GM12878 (cell line): ENCODE data around the gene HNRNPR. TPM values are rescaled to one million over a fixed set of nuclear protein-coding genes. Genes with fewer than 3 reads are reported as not detected.

Source experiments
- ATAC-seq: fragments of 200-7000 bp; cut with Tn5 transposase; 3 replicates; pipeline ENCODE4 v1.9.1; 2020; ENCODE audit warnings: mild to moderate bottlenecking, moderate library complexity
- BruUV-seq: library from RNA; stranded (reverse); fragments of 400-500 nt; replicated peaks from 2 replicates; lab custom pipeline; 2021; lab: Mats Ljungman, UMichigan
- CTCF ChIA-PET: fragments of 300-600 bp; sonication (Branson Sonifier 250); formaldehyde crosslinking; extraction: SDS; loops from one replicate; lab custom pipeline; 2021; ENCODE audit warnings: inconsistent platforms; lab: Yijun Ruan, JAX
- POLR2A ChIA-PET: fragments of 350-600 bp; formaldehyde crosslinking; extraction: SDS; loops from one replicate; lab custom pipeline; 2021; ENCODE audit warnings: inconsistent platforms; lab: Charles Lee
- RAD21 ChIA-PET: fragments of 300-600 bp; sonication (Branson Sonifier 250); formaldehyde crosslinking; loops from one replicate; lab custom pipeline; 2023; ENCODE audit warnings: antibody characterized with exemption; ENCODE audit not compliant: unreplicated experiment; lab: Charles Lee
- SMC1A ChIA-PET: fragments of 300-600 bp; sonication (Branson Sonifier 250); formaldehyde crosslinking; loops from one replicate; lab custom pipeline; 2023; ENCODE audit not compliant: unreplicated experiment, uncharacterized antibody; lab: Charles Lee
- DNase-seq: peaks from one replicate; pipeline ENCODE4 v3.0.0-alpha.2; 2011; ENCODE audit warnings: low read depth, low spot score
- FAIRE-seq: peaks from 3 replicates; lab custom pipeline; 2011; peaks lifted over from hg19 to GRCh38; lab: Jason Lieb, UNC
- H2AFZ ChIP-seq: 2 replicates; pipeline ENCODE4 v1.6.0; 2011; ENCODE audit warnings: low read depth, low read length, control low read depth; ENCODE audit not compliant: control insufficient read depth
- H3K27ac ChIP-seq: 2 replicates; pipeline ENCODE4 v1.5.1; 2011; ENCODE audit warnings: control low read depth; ENCODE audit not compliant: control insufficient read depth, insufficient read depth
- H3K27me3 ChIP-seq, 2 experiments: replicated peaks in 1 of 2; 2 replicates each; pipeline versions ENCODE4 v1.6.0 to v1.6.1; 2011; ENCODE audit warnings: low read length in 1 of 2; ENCODE audit not compliant: control insufficient read depth in 2 of 2, insufficient read depth in 2 of 2
- H3K36me3 ChIP-seq, 2 experiments: 2 replicates each; pipeline ENCODE4 v1.5.1; 2011; ENCODE audit warnings: low read length in 1 of 2; ENCODE audit not compliant: control insufficient read depth in 2 of 2, insufficient read depth in 2 of 2
- H3K4me1 ChIP-seq: 2 replicates; pipeline ENCODE4 v1.6.1; 2011; ENCODE audit warnings: mild to moderate bottlenecking, low read length, moderate library complexity, mixed read lengths; ENCODE audit not compliant: control insufficient read depth, insufficient read depth
- H3K4me2 ChIP-seq: 2 replicates; pipeline ENCODE4 v1.6.0; 2011; ENCODE audit warnings: control low read depth; ENCODE audit not compliant: control insufficient read depth, insufficient read depth
- H3K4me3 ChIP-seq: fragments of 200-600 bp; sonication (generic); 2 replicates; pipeline ENCODE4 v1.5.1; 2016
- H3K79me2 ChIP-seq: 2 replicates; pipeline ENCODE4 v1.6.0; 2011; ENCODE audit warnings: low read length; ENCODE audit not compliant: control insufficient read depth, insufficient read depth
- H3K9ac ChIP-seq: 2 replicates; pipeline ENCODE4 v1.8.0; 2011; ENCODE audit warnings: low read length, control low read depth, mixed read lengths; ENCODE audit not compliant: control insufficient read depth, insufficient read depth
- H3K9me3 ChIP-seq: replicated peaks from 3 replicates; pipeline ENCODE4 v1.5.1; 2011; ENCODE audit warnings: mild to moderate bottlenecking, low read length; ENCODE audit not compliant: control insufficient read depth, insufficient read depth
- H4K20me1 ChIP-seq: 2 replicates; pipeline ENCODE4 v1.6.0; 2011; ENCODE audit not compliant: control insufficient read depth, insufficient read depth
- SPI1 ChIP-seq: IDR thresholded peaks from 2 replicates; pipeline ENCODE4 v1.6.1; 2011; ENCODE audit warnings: low read depth, mild to moderate bottlenecking, low read length, moderate library complexity, borderline replicate concordance; ENCODE audit not compliant: insufficient read depth
- WGBS: methylation state at CpG from one replicate; pipeline ENCODE4 v1.1.6; 2016; ENCODE audit warnings: low lambda C conversion rate; ENCODE audit not compliant: insufficient replicate concordance, insufficient coverage; ENCODE audit errors: missing lambda C conversion rate; 5-methylcytosine and 5-hydroxymethylcytosine counted together
- in situ Hi-C: fragments of 300-500 bp; cut with MboI; formaldehyde crosslinking; loops from 9 replicates; pipeline ENCODE4 v1.14.3; 2018; ENCODE audit warnings: mixed read lengths
- intact Hi-C: fragments of 100-400 bp; cut with micrococcal nuclease; formaldehyde crosslinking; loops from one replicate; pipeline ENCODE4 v1.14.2; 2022; ENCODE audit not compliant: unreplicated experiment
- polyA plus RNA-seq, 11 experiments: library from polyadenylated mRNA; depleted of rRNA in 4 of 11; unstranded in 6 of 11; stranded (reverse) in 5 of 11; fragments of >200 nt; fragmentation: Nextera tagmentation in 4 of 11; fragmentation: Illumina TruSeq in 1 of 11; extraction: Ambion mirVana in 4 of 11; extraction: Trizol in 1 of 11; gene quantifications; 1 replicate in 1 of 11; 2 replicates in 10 of 11; pipeline versions ENCODE4 v1.2.1 to v1.2.3, GENCODE V29; 2011 to 2016; ENCODE audit warnings: inconsistent platforms in 2 of 11, missing spikeins in 2 of 11, low read depth in 1 of 11
- total RNA-seq, 4 experiments: library from RNA; depleted of rRNA in 3 of 4; stranded (reverse); fragments of >200 nt in 3 of 4; fragmentation: Illumina TruSeq in 1 of 4; extraction: Trizol in 1 of 4; gene quantifications; 2 replicates each; pipeline versions ENCODE4 v1.2.1 to v1.2.3, GENCODE V29; 2013 to 2021
- TF ChIP-seq, protein P1 (sequence below): IDR thresholded peaks from 2 replicates; pipeline ENCODE4 v1.6.1; 2012; ENCODE audit warnings: low read length, inconsistent platforms
- TF ChIP-seq, protein P2 (sequence below): fragments of 450-650 bp; formaldehyde crosslinking; IDR thresholded peaks from 2 replicates; pipeline ENCODE4 v1.4.0; 2022; ENCODE audit warnings: mild to moderate bottlenecking, moderate library complexity

Gene HNRNPR
- total and polyA plus RNA-seq, 10 of the 15 experiments (the other 5 are each of a cell fraction or from before 2014, with no cell fraction given), result 80.5 to 280 (median 218) TPM

DNA sequence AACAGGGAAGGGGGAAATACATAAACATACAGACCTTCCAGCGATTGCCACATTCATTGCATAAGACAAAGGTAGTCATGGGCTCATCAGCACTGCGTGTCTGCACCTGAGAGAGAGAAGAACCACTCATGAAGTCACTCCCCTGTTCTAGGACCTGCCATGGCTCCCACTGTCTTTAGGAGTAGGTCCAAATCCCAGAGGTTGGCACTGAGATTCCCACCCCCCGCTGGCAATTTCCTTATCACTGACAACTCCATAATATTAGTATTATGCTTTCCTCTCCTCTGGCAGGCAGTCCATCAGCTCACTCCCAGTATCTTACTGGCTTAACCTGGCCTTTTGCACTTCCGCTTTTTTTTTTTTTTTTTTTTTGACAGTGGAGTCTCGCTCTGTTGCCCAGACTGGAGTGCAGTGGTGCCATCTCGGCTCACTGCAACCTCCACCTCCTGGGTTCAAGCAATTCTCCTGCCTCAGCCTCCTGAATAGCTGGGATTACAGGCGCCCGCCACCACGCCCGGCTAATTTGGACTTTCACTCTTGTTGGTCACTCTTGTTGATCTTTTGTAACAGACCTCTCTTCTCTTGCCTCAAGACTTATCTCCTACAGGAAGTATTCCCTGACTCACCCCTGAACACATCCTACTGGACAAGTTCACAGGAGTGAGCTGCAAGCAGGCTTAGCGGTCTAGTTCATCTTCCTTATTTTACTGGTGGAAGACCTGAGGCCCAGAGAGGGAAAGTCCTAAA lies 40.4 kb upstream of the HNRNPR start:
- Histone ChIP-seq H3K9me3 (no peaks in the 10 kb centered on the region), H3K9ac (no peak overlapping the region), H3K4me3 (no peak overlapping the region), H3K36me3 (no peaks in the 10 kb centered on the region), H3K79me2 (no peaks in the 10 kb centered on the region), H3K27ac (no peak overlapping the region), H3K4me2 (no peak overlapping the region), H4K20me1 (no peaks in the 10 kb centered on the region), H3K4me1 (no peaks in the 10 kb centered on the region), H3K27me3 (peaks cover 0 to 2% of the 10 kb centered on the region in 2 experiments; a peak in 2 of 4 replicates), H2AFZ (no peak overlapping the region)
- in situ Hi-C loops (no loop called here), intact Hi-C loops (no loop called here)
- POLR2A ChIA-PET, result interaction anchor here (0.6 kb wide), 1 partner anchor 934 kb away, joined by 4 read pairs; no protein-coding TSS in a partner anchor
- ATAC-seq, result peak; percentile 25; the same call in 1 of the 3 replicates
- DNase-seq, result no peak
- 65% methylated on average over 9 of the region's 11 CpGs for WGBS
- no TSS peak for BruUV-seq
- TF ChIP-seq, protein P1, sequence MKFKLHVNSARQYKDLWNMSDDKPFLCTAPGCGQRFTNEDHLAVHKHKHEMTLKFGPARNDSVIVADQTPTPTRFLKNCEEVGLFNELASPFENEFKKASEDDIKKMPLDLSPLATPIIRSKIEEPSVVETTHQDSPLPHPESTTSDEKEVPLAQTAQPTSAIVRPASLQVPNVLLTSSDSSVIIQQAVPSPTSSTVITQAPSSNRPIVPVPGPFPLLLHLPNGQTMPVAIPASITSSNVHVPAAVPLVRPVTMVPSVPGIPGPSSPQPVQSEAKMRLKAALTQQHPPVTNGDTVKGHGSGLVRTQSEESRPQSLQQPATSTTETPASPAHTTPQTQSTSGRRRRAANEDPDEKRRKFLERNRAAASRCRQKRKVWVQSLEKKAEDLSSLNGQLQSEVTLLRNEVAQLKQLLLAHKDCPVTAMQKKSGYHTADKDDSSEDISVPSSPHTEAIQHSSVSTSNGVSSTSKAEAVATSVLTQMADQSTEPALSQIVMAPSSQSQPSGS, result no peak
- TF ChIP-seq SPI1, result peak; percentile 30; the same call in 1 of the 2 replicates
- TF ChIP-seq, protein P2, sequence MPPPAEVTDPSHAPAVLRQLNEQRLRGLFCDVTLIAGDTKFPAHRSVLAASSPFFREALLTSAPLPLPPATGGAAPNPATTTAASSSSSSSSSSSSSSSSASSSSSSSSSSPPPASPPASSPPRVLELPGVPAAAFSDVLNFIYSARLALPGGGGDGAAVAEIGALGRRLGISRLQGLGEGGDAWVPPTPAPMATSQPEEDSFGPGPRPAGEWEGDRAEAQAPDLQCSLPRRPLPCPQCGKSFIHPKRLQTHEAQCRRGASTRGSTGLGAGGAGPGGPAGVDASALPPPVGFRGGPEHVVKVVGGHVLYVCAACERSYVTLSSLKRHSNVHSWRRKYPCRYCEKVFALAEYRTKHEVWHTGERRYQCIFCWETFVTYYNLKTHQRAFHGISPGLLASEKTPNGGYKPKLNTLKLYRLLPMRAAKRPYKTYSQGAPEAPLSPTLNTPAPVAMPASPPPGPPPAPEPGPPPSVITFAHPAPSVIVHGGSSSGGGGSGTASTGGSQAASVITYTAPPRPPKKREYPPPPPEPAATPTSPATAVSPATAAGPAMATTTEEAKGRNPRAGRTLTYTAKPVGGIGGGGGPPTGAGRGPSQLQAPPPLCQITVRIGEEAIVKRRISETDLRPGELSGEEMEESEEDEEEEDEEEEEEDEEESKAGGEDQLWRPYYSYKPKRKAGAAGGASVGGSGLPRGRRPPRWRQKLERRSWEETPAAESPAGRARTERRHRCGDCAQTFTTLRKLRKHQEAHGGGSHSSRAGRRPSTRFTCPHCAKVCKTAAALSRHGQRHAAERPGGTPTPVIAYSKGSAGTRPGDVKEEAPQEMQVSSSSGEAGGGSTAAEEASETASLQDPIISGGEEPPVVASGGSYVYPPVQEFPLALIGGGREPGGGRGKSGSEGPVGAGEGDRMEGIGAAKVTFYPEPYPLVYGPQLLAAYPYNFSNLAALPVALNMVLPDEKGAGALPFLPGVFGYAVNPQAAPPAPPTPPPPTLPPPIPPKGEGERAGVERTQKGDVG (CRISPR knock-in tag), result no peak
- no peak for FAIRE-seq
- CTCF ChIA-PET, result no interaction called here
- SMC1A ChIA-PET, result no interaction called here
- RAD21 ChIA-PET, result no interaction called here
